HEK293T (cell line): ENCODE data around the gene BEGAIN.

Source experiments
- CTCF ChIA-PET: fragments of 350-600 bp; formaldehyde crosslinking; extraction: SDS; loops from one replicate; lab custom pipeline; 2021; ENCODE audit warnings: antibody characterized with exemption, inconsistent platforms; lab: Yijun Ruan, JAX
- POLR2A ChIA-PET: fragments of 350-600 bp; formaldehyde crosslinking; extraction: SDS; loops from one replicate; lab custom pipeline; 2020; ENCODE audit warnings: antibody characterized with exemption, inconsistent platforms; lab: Yijun Ruan, JAX
- DNase-seq: peaks from one replicate; pipeline ENCODE4 v3.0.0; 2012; ENCODE audit warnings: mixed read lengths; ENCODE audit errors: extremely low spot score
- ARNT ChIP-seq: fragments of 450-650 bp; IDR thresholded peaks from 2 replicates; pipeline ENCODE4 v1.6.1; 2017; ENCODE audit warnings: mild to moderate bottlenecking
- BHLHE40 ChIP-seq: fragments of 450-650 bp; IDR thresholded peaks from 2 replicates; pipeline ENCODE4 v1.6.1; 2016; ENCODE audit warnings: mild to moderate bottlenecking, moderate library complexity, borderline replicate concordance
- CTBP1 ChIP-seq: fragments of 450-650 bp; IDR thresholded peaks from 2 replicates; pipeline ENCODE4 v1.6.1; 2016; ENCODE audit warnings: borderline replicate concordance
- ELF4 ChIP-seq: fragments of 450-650 bp; IDR thresholded peaks from 2 replicates; pipeline ENCODE4 v1.6.1; 2017; ENCODE audit warnings: antibody characterized with exemption
- FOXA1 ChIP-seq: fragments of 450-650 bp; IDR thresholded peaks from 2 replicates; pipeline ENCODE4 v1.6.1; 2016; ENCODE audit warnings: mild to moderate bottlenecking
- FOXK2 ChIP-seq: fragments of 450-650 bp; IDR thresholded peaks from 2 replicates; pipeline ENCODE4 v1.6.1; 2016; ENCODE audit warnings: mild to moderate bottlenecking
- FOXM1 ChIP-seq: fragments of 450-650 bp; IDR thresholded peaks from 2 replicates; pipeline ENCODE4 v1.6.1; 2017; ENCODE audit warnings: mild to moderate bottlenecking, borderline replicate concordance
- HDGF ChIP-seq: fragments of 450-650 bp; IDR thresholded peaks from 2 replicates; pipeline ENCODE4 v1.6.1; 2017; ENCODE audit warnings: antibody characterized with exemption, borderline replicate concordance
- L3MBTL2 ChIP-seq: fragments of 450-650 bp; conservative IDR thresholded peaks from 2 replicates; pipeline ENCODE4 v1.6.1; 2016; ENCODE audit warnings: mild to moderate bottlenecking
- LEF1 ChIP-seq: fragments of 450-650 bp; IDR thresholded peaks from 2 replicates; pipeline ENCODE4 v1.6.1; 2017; ENCODE audit warnings: mild to moderate bottlenecking, borderline replicate concordance
- NFRKB ChIP-seq: fragments of 450-650 bp; IDR thresholded peaks from 2 replicates; pipeline ENCODE4 v1.6.1; 2016; ENCODE audit warnings: mild to moderate bottlenecking, moderate library complexity
- SP1 ChIP-seq: fragments of 450-650 bp; IDR thresholded peaks from 2 replicates; pipeline ENCODE4 v1.6.1; 2017
- SUZ12 ChIP-seq: fragments of 450-650 bp; IDR thresholded peaks from 2 replicates; pipeline ENCODE4 v1.6.1; 2016; ENCODE audit warnings: mild to moderate bottlenecking
- TARDBP ChIP-seq: fragments of 450-650 bp; IDR thresholded peaks from 2 replicates; pipeline ENCODE4 v1.6.1; 2016
- ZNF384 ChIP-seq: fragments of 450-650 bp; IDR thresholded peaks from 2 replicates; pipeline ENCODE4 v1.6.1; 2016
- TF ChIP-seq, protein P1 (sequence below): fragments of 450-650 bp; IDR thresholded peaks from 2 replicates; pipeline ENCODE4 v1.6.1; 2016

BEGAIN gene

DNA sequence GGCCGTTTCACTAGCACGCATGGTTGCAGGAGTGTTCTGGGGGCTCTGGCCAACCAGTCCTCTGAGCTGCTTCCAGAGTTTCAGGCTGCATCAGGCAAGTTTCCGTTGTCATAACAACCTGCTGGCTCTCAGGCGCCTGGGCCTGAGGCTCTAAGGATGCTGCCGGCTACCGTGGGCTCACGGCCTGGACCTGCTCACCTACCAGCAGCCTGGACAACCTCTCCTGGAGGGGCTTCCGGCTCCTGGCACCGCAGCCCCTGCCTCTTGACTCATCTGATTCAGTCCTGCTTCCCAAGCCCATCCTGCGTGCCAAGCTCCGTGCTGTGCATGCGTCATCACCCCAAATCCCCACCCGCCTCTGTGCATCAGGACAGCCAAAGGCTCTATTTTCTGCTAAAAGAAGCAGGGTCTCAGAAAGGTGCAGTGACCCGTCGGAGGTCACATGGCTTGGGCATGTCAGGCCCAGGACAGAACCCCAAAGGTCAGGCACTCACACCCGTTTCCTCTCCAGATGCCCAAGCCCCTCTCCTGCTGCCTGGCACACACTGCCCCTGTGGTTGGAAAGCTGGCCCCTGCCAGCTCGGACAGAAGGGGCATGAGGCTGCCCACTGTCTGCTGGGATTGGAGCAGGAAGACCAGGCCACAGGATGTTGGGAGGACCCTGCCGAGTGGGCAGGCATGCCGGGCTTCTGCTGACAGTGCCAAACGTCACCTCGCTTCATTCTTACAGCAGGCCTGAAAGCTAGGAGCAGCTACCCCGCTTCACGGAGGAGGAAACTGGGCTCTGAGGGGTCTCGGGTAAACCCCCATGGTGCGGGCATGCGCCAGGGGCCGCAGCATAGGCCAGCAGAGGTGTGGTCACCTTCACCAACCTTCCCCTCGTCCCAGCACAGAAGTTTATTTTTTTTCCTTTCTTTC, 5.7 kb downstream of the BEGAIN start:
- DNase-seq = no peak
- TF ChIP-seq CTBP1 (no peak), FOXA1 (no peak), FOXK2 (no peak), L3MBTL2 (no peak), FOXM1 (no peak), LEF1 (no peak)
- CTCF ChIA-PET = interaction anchor here (0.7 kb wide), 1 partner anchor 115 kb away, joined by 4 read pairs; no protein-coding TSS in a partner anchor
- POLR2A ChIA-PET = no interaction called here

DNA sequence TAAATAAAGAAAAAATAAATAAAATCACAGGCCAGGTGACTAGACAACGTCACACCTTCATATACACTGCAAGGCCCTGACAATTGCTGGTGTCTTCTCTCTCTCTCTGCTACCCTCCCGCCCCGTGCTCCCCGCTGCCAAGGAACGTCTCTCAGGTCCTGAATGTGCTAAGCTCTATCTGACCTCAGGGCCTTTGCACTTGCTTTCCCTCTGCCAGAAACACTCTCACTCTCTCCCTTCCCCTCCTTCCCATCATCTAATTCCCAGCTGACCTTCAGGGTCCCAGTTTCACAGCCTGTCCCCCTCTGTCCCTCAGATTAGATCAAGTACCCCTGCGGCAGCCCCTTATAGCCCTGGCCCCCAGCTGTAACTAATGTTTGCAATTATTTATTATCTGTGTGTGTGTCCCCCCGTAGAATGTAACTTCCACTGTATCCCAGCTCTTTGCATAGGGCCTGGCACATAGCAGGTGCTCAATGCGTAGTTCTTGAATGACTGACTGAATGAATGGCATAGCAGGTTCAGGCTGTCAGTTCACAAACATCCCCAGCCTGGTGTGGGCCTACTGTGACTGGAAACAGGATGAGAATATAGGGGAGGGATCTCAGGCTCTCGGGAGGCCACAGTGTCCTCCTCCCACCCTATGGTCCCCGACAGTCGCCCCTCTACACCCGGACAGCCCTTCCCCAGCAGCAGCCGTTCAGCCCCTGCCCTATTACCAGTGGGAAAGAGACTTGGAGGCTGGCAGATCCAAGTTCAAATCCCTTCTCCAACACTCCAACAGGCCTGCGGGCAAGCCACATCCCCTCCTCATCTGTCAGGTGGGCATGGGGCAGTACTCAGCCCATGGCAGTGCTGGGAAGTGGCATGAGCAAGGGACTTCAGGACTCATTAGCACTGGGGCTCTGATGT, 6.6 kb downstream of the BEGAIN start:
- TF ChIP-seq FOXK2 = no peak
- no peak for TF ChIP-seq NFRKB
- no peak for TF ChIP-seq FOXM1
- no peak for TF ChIP-seq TARDBP
- no peak for TF ChIP-seq ELF4
- no peak for TF ChIP-seq HDGF
- no peak for TF ChIP-seq SP1
- no peak for TF ChIP-seq FOXA1
- TF ChIP-seq ARNT = no peak
- TF ChIP-seq LEF1 = no peak
- TF ChIP-seq SUZ12 = no peak
- TF ChIP-seq L3MBTL2 = no peak
- DNase-seq = no peak
- CTCF ChIA-PET = no interaction called here
- POLR2A ChIA-PET = no interaction called here

DNA sequence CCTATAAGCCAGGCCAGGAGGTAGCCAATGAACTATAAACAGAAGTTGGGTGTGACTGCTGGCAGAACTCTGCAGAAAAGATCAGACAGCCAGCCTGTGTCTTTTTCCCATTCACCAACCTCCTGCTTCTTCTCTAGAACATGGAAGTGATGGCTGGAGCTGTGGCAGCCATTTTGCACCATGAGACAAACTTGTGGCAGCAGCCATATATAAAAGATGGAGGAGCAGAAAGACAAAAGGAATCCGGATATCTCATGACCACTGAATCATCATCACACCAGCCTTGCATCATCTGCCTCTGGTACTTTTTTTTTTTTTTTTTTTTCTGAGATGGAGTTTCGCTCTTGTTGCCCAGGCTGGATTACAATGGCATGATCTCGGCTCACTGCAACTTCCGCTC, 8.7 kb downstream of the BEGAIN start:
- CTCF ChIA-PET = no interaction called here

DNA sequence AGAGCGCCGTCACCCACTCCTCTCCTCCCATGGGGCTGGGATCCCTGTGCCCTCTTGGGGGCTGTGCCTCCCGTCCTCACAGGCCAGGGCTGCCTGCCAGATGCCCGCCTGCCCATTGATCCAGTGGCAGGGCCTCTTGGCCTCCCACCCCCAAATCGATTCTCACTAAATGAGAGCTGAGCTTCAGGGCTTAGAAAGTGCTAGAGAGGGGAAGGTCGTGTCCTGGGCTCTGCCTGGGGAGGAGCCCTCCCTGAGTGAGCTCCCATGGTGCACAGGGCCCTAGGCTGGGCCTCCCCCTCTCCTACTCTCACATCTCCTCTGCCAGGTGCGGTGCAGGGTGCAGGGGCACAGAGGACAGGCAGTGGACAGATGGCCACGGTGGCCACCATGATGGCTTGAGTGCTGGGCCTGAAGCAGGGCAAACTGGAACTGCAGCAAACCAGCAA, 9.2 kb downstream of the BEGAIN start:
- CTCF ChIA-PET = no interaction called here
- TF ChIP-seq CTBP1 = no peak
- no peak for TF ChIP-seq LEF1
- TF ChIP-seq HDGF = no peak
- TF ChIP-seq FOXA1 = no peak
- TF ChIP-seq SP1 = no peak
- no peak for TF ChIP-seq TARDBP
- no peak for TF ChIP-seq ZNF384
- no peak for TF ChIP-seq SUZ12
- TF ChIP-seq ARNT = no peak
- TF ChIP-seq ELF4 = no peak
- no peak for TF ChIP-seq FOXK2
- TF ChIP-seq NFRKB = no peak
- TF ChIP-seq, protein P1, sequence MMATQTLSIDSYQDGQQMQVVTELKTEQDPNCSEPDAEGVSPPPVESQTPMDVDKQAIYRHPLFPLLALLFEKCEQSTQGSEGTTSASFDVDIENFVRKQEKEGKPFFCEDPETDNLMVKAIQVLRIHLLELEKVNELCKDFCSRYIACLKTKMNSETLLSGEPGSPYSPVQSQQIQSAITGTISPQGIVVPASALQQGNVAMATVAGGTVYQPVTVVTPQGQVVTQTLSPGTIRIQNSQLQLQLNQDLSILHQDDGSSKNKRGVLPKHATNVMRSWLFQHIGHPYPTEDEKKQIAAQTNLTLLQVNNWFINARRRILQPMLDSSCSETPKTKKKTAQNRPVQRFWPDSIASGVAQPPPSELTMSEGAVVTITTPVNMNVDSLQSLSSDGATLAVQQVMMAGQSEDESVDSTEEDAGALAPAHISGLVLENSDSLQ = no peak
- no peak for TF ChIP-seq FOXM1
- no peak for DNase-seq
- POLR2A ChIA-PET = no interaction called here

More for the DNA sequence above, 8.7 kb downstream of the BEGAIN start:
- no peak for TF ChIP-seq FOXM1
- no peak for TF ChIP-seq ARNT
- TF ChIP-seq L3MBTL2 = no peak
- TF ChIP-seq SUZ12 = no peak
- no peak for TF ChIP-seq FOXK2
- TF ChIP-seq FOXA1 = no peak
- TF ChIP-seq BHLHE40 = no peak
- no peak for TF ChIP-seq HDGF
- no peak for TF ChIP-seq ELF4
- no peak for TF ChIP-seq SP1
- TF ChIP-seq, protein P1 = no peak
- TF ChIP-seq TARDBP = no peak
- no peak for TF ChIP-seq CTBP1
- TF ChIP-seq LEF1 = no peak
- TF ChIP-seq NFRKB = no peak
- no peak for TF ChIP-seq ZNF384
- DNase-seq = no peak
- POLR2A ChIA-PET = no interaction called here

DNA sequence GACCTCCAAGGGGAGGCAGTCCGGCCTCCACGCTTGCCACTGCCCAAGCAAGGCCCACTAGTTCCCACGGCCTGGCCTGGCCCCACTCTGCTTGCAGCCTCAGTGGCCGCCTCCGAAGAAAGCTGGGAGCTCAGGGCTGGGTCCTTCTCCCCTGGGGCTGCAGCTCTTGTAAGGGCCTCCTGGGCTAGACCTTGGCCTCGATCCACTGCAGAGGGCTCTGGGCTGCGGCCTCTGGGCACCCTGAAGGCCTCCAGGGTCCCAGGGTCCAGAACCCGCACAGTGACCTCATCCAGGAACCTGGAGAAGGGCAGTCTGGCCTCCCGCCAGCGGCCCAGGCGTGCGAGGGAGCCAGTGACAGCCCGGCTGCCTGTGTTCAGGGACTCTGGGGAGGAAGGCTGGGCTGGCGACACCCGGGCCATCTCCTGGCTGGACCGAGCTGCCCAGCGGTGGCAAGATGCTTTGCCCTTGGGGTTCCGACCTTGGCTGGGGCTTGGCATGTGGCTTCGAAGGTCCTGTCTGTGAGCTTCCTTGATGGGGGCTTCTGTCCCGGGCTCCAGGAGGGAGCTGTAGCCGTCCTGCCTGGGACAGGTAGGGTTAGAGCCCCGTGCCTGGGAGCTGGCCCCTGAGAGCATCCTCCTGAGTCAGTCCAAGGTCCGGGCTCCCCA, 9.8 kb downstream of the BEGAIN start:
- ChIA-PET CTCF (no interaction called here), POLR2A (no interaction called here)

More for the DNA sequence above, 9.8 kb downstream of the BEGAIN start:
- TF ChIP-seq BHLHE40 = no peak
- TF ChIP-seq HDGF = no peak
- TF ChIP-seq, protein P1 = no peak
- TF ChIP-seq SP1 = no peak
- TF ChIP-seq SUZ12 = no peak
- no peak for TF ChIP-seq L3MBTL2
- TF ChIP-seq FOXK2 = no peak
- no peak for TF ChIP-seq FOXM1
- TF ChIP-seq ARNT = no peak
- no peak for TF ChIP-seq FOXA1
- TF ChIP-seq ZNF384 = no peak
- no peak for TF ChIP-seq ELF4
- no peak for DNase-seq
